ENCODE measurements around the gene ETV2. TPM values are rescaled to one million over a fixed set of nuclear protein-coding genes. Genes with fewer than 3 reads are reported as not detected.

The ETV2 gene
- total and polyA plus RNA-seq, 2 of the 4 experiments (the other 2 are of a cell fraction): 1.2 TPM; not detected in 1

DNA sequence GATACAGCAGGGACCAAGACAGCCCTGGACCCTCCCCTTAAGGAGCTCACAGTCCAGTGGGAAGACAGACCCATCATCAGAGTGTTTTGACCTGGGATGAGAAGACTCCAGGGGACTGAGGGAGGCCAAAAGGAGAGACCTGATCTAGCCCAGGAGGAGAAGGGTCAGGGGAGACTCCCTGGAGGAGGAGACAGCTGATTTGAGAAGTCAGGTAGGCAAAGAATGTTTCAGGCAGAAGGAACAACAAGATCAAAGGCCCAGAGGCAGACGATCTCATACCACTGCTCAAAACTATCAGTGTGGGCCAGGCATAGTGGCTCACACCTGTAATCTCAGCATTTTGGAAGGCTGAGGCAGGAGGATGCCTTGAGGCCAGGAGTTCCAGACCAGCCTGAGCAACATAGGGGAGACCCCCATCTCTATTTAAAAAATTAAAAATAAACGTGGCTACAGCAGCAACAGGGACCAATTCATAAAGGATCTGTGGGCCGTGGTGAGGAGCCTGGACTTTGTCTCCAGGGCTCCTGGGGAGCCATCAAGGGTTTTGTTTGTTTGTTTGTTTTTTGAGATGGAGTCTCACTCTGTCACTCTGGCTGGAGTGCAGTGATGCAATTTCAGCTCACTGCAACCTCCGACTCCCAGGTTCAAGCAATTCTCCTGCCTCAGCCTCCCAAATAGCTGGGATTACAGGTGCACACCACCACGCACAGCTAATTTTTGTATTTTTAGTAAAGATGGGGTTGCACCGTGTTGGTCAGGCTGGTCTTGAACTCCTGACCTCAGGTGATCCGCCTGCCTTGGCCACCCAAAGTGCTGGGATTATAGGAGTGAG lies 4.4 kb downstream of the ETV2 start:
- ChIA-PET CTCF (no interaction called here), POLR2A (ENCODE audit: unreplicated experiment) (interaction anchor here (0.6 kb wide), 1 partner anchor 33 kb away, joined by 3 read pairs; the partner anchor contains the start of gene HAUS5)
- ATAC-seq (ENCODE audit: low read depth) (no peak), DNase-seq (no peak)
- peaks cover 11% of the 10 kb centered on the region for H3K4me1 ChIP-seq (ENCODE audit: control insufficient read depth, insufficient read depth, low read length)
- H3K9me1 ChIP-seq (ENCODE audit: insufficient read depth, low read length): peaks cover 23% of the 10 kb centered on the region
- in situ Hi-C loops (cut with MboI; ENCODE audit: low sequenced_read_pairs): no loop called here
- H2AK5ac ChIP-seq (ENCODE audit: low read depth, low read length): peak overlapping the region; percentile 83
- peak overlapping the region; percentile 42 for H3K23ac ChIP-seq (ENCODE audit: low read depth, low read length)
- peak overlapping the region; percentile 50 for H3K4ac ChIP-seq (ENCODE audit: low read depth, low read length)
- H4K91ac ChIP-seq (ENCODE audit: insufficient read depth, low read depth, low read length): peak overlapping the region; percentile 24; the same call in 1 of the 2 replicates
- BruUV-seq (replicated peaks): no TSS peak
- H3K9me3 ChIP-seq (ENCODE audit: control insufficient read depth, insufficient read depth, low read length): no peaks in the 10 kb centered on the region
- H2AFZ ChIP-seq (replicated peaks; ENCODE audit: low read length, poor library complexity): peak overlapping the region; percentile 85
- no peak overlapping the region for H3K14ac ChIP-seq (replicated peaks; ENCODE audit: low read depth, low read length)
- no peak overlapping the region for H3K9ac ChIP-seq (ENCODE audit: low read depth, low read length)
- 0 out of 3 replicates have a peak overlapping the region, but pooled peaks have one; percentile 44 for H2BK15ac ChIP-seq (ENCODE audit: low read depth, low read length)
- dilution Hi-C loops (cut with HindIII; ENCODE audit: low sequenced_read_pairs, unreplicated experiment): no loop called here
- H2BK5ac ChIP-seq (ENCODE audit: low read depth, low read length, poor library complexity, severe bottlenecking): peak overlapping the region; percentile 59
- peaks cover 12% of the 10 kb centered on the region for H4K20me1 ChIP-seq (ENCODE audit: insufficient read depth, low read length)
- no peak overlapping the region for H3K4me3 ChIP-seq (ENCODE audit: insufficient read depth, low read depth, low read length)
- H3K18ac ChIP-seq (ENCODE audit: low read depth, low read length): no peak overlapping the region
- H2BK20ac ChIP-seq (ENCODE audit: low read depth, low read length): peak overlapping the region; percentile 9; the same call in 1 of the 2 replicates
- peak overlapping the region; percentile 28 for H2AK9ac ChIP-seq (replicated peaks; ENCODE audit: low read depth, low read length, poor library complexity)
- H4K5ac ChIP-seq (ENCODE audit: low read depth, low read length): peak overlapping the region; percentile 31
- no CpG with 5 or more reads among the region's 7 CpGs for whole genome bisulfite sequencing, 2 experiments (ENCODE audit: extremely low coverage in 2 of 2, insufficient read length in 1 of 2)
- no peak overlapping the region for H3K56ac ChIP-seq (ENCODE audit: extremely low read depth, insufficient read depth, low read length)
- H3K36me3 ChIP-seq (ENCODE audit: control insufficient read depth, insufficient read depth, low read length): no peaks in the 10 kb centered on the region
- peak overlapping the region; percentile 74 to 92; a peak in 2 of 4 replicates for H4K8ac ChIP-seq (ENCODE audit: low read depth in 2 of 2, low read length in 2 of 2)
- H3K27me3 ChIP-seq (ENCODE audit: control insufficient read depth, insufficient read depth, low read length): no peaks in the 10 kb centered on the region
- H3K4me2 ChIP-seq (ENCODE audit: low read depth, low read length): no peak overlapping the region
- H3K79me1 ChIP-seq (ENCODE audit: low read depth in 1 of 2, low read length in 2 of 2): peaks cover 4 to 31% of the 10 kb centered on the region in 2 experiments
- H2BK120ac ChIP-seq (ENCODE audit: low read depth, low read length): peak overlapping the region; percentile 64
- intact Hi-C loops (cut with micrococcal nuclease): loop anchor here (2.0 kb wide), 1 partner anchor 71 kb away; no protein-coding TSS in a partner anchor
- H3K27ac ChIP-seq (ENCODE audit: insufficient read depth, low read length): no peak overlapping the region
- TF ChIP-seq RCOR1 (IDR thresholded peaks at IDR 0.05; ENCODE audit: insufficient replicate concordance, low read length) (no peak), BHLHE40 (IDR thresholded peaks at IDR 0.05; ENCODE audit: low read depth, low read length) (no peak), FOS (IDR thresholded peaks at IDR 0.05; ENCODE audit: low read depth, low read length) (no peak), MAFK (IDR thresholded peaks at IDR 0.05; ENCODE audit: low read depth, low read length) (no peak), MAZ (IDR thresholded peaks at IDR 0.05; ENCODE audit: borderline replicate concordance, low read depth, low read length) (no peak), NFE2L2 (IDR thresholded peaks at IDR 0.05; ENCODE audit: low read depth, low read length) (no peak), RFX5 (IDR thresholded peaks at IDR 0.05; ENCODE audit: low read depth, low read length) (no peak), CHD1 (IDR thresholded peaks at IDR 0.05; ENCODE audit: low read depth, low read length) (no peak), MXI1 (IDR thresholded peaks at IDR 0.05; ENCODE audit: borderline replicate concordance, low read depth, low read length) (no peak), SMC3 (IDR thresholded peaks at IDR 0.05; ENCODE audit: low read depth, low read length) (no peak), POLR2A (IDR thresholded peaks at IDR 0.05; ENCODE audit: low read depth, low read length) (no peak)
- TF ChIP-seq, protein P1, sequence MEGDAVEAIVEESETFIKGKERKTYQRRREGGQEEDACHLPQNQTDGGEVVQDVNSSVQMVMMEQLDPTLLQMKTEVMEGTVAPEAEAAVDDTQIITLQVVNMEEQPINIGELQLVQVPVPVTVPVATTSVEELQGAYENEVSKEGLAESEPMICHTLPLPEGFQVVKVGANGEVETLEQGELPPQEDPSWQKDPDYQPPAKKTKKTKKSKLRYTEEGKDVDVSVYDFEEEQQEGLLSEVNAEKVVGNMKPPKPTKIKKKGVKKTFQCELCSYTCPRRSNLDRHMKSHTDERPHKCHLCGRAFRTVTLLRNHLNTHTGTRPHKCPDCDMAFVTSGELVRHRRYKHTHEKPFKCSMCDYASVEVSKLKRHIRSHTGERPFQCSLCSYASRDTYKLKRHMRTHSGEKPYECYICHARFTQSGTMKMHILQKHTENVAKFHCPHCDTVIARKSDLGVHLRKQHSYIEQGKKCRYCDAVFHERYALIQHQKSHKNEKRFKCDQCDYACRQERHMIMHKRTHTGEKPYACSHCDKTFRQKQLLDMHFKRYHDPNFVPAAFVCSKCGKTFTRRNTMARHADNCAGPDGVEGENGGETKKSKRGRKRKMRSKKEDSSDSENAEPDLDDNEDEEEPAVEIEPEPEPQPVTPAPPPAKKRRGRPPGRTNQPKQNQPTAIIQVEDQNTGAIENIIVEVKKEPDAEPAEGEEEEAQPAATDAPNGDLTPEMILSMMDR (conservative IDR thresholded peaks at IDR 0.05; ENCODE audit: low read depth, low read length): no peak
- TF ChIP-seq, protein P2, sequence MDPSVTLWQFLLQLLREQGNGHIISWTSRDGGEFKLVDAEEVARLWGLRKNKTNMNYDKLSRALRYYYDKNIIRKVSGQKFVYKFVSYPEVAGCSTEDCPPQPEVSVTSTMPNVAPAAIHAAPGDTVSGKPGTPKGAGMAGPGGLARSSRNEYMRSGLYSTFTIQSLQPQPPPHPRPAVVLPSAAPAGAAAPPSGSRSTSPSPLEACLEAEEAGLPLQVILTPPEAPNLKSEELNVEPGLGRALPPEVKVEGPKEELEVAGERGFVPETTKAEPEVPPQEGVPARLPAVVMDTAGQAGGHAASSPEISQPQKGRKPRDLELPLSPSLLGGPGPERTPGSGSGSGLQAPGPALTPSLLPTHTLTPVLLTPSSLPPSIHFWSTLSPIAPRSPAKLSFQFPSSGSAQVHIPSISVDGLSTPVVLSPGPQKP (IDR thresholded peaks at IDR 0.05; ENCODE audit: borderline replicate concordance, low read depth, low read length): no peak
- TF ChIP-seq, protein P3, sequence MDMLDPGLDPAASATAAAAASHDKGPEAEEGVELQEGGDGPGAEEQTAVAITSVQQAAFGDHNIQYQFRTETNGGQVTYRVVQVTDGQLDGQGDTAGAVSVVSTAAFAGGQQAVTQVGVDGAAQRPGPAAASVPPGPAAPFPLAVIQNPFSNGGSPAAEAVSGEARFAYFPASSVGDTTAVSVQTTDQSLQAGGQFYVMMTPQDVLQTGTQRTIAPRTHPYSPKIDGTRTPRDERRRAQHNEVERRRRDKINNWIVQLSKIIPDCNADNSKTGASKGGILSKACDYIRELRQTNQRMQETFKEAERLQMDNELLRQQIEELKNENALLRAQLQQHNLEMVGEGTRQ (IDR thresholded peaks at IDR 0.05; ENCODE audit: low read depth, low read length): no peak
